GM12872 (cell line): Measurements from ENCODE around the gene PDXK.

Experiments used
- TF ChIP-seq, protein P1 (sequence below): IDR thresholded peaks from 3 replicates; pipeline ENCODE4 v1.5.1; 2011; ENCODE audit warnings: low read depth, mild to moderate bottlenecking, low read length, moderate library complexity; ENCODE audit not compliant: insufficient read depth

The PDXK gene

DNA sequence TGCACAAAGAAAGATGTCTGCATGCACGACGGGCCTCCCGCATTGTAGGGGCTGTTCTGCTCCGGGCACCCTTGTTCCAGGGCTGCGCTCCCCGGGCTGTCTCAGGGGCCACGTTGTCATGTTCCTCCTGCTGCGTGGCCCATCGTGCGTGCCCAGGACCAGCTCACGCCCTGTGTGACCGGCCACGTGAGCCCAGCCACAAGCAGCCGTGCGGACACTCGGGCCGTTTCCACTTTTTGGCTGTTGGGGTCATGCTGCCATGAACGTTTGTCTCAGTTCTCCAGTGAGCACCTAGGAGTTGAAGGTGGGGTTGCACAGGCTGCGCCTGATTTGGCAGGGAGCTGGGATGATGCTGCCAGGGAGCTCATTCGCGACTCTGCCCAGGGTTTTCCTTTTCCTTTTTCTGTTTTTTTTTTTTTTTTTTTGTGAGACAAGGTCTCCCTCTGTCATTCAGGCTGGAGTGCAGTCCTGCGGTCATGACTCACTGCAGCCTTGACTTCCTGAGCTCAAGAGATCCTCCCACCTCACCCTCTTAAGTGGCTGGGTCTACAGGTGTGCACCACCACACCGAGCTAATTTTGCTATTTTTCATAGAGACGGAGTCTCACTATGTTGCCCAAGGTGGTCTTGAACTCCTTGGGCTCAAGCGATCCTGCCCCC lies 17.4 kb downstream of the PDXK start:
- TF ChIP-seq, protein P1, sequence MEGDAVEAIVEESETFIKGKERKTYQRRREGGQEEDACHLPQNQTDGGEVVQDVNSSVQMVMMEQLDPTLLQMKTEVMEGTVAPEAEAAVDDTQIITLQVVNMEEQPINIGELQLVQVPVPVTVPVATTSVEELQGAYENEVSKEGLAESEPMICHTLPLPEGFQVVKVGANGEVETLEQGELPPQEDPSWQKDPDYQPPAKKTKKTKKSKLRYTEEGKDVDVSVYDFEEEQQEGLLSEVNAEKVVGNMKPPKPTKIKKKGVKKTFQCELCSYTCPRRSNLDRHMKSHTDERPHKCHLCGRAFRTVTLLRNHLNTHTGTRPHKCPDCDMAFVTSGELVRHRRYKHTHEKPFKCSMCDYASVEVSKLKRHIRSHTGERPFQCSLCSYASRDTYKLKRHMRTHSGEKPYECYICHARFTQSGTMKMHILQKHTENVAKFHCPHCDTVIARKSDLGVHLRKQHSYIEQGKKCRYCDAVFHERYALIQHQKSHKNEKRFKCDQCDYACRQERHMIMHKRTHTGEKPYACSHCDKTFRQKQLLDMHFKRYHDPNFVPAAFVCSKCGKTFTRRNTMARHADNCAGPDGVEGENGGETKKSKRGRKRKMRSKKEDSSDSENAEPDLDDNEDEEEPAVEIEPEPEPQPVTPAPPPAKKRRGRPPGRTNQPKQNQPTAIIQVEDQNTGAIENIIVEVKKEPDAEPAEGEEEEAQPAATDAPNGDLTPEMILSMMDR, result no peak

DNA sequence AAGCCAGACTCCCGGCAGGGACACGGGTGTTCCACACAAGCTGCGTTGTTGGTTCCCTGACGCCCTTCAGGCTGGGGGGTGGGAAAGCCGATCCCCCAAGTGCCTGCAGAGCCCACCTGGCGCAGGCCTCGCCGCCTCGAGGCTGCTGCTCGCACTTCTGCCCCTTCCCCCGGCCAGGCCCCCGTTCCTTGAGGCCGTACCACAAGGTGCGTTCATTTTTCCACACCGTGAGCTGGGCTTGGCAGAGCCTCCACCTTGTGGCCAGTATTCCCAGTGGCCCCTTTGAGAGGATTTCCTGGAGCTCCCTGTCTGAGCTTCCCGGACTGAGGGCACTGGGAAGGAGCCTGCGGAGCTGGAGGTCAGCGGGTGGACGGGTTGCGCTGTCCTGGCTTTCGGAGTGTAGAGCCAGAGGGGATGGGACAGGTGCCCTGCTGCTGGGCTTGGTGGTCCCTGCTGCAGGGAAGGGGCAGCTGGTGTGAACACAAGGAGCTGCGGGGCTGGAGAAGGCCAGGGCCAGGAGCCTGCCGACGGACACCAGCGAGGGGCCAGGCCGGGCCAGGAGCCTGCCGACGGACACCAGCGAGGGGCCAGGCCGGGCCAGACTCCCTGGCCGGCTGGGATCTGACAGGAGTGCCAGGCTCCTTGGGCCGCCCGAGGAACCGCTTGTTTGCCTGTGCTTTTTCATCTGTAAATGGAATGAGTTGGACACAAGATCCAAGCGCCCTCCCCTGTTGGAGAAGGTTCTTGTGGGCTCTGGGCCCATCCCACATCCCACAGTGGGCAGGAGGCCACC lies 18.4 kb downstream of the PDXK start:
- TF ChIP-seq, protein P1, result no peak

DNA sequence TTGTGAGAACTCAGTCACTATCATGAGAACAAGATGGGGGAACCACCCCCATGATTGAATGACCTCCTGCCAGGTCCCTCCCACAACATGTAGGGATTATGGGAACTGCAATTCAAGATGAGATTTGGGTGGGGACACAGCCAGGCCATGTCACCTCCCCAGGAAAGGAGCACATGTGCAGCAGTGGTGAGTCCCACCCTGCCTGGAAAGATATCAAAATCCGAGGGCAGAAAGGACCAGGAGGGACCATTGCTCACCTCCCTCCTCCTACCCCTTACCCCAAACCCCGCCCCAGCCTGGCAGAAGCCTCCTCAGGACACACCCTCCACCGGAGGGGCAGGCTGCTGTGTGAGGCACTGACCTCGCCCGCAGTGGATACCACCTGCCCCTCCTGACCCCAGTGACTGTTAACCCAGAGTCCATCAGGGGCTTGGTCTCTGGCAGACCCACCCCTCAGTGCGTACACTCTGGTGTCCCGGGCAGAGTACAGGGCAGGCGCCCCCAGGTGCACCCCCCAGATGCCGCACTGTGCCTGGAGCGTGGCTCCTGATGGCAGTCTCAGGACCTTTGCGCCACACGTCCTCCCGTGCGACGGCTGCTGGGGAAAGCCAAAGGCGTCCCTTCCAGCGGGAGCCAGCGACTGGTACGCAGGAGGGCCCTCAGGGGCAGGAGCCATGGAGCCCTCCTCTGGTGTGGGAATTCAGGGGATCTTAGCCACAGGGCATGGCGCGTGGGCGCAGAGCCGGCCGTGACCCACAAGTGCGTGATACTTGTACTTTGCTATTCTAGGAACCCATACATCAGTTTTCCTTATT lies 20.9 kb downstream of the PDXK start:
- TF ChIP-seq, protein P1, result no peak

DNA sequence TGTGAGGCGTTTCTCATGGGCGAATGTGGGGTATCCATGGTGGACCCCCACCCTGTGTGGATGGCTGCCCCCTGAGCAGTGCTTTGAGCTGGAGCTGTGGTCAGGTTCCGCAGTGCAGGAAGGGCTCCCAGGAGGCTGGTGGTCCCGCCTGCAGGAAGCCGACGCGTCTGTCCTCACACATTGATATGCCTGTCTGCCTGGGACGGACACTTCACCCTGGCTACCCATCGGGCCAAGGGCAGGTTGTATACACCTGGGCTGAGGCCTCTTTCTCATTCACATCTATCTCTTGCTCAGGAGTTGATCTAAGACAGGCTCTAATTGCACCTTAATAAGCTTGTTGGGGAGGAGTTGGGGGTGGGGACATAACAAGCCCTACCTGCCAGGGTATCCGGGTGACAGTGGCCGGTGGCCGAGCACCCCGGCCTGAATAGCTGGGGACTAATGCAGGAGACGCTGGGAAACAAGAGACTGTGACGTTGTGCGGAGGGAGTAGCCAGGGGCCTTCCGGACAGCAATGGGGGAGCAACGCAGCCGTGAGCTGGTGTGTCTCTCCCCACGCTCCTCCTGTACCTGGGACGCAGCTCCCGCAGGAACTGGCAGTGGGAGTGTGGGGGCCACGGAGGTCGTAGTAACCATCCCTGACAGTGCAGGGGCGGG lies 21.7 kb downstream of the PDXK start:
- TF ChIP-seq, protein P1, result no peak

GRCh38 chr21:43741423-43742096 lies 22.6 kb downstream of the PDXK start:
- TF ChIP-seq, protein P1, result no peak

DNA sequence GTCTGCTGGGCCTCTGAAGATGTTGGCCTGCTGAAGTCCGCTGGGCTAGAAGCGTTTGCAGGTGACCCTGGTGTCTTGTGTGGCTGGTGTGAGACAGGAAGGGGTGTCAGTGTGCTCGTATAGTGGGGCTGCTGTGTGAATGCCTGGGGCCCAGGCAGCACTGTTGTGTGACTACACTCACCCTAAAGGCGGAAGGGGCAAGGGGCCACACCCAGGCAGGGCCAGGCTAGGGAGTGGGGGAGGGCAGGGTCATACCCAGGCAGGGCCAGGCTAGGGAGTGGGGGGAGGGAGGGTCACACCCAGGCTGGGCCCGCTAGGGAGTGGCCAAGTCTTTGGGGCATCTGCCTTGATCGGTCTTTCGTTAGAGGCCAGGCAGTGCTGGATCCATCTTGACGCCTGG lies 25.0 kb downstream of the PDXK start:
- TF ChIP-seq, protein P1, result no peak

DNA sequence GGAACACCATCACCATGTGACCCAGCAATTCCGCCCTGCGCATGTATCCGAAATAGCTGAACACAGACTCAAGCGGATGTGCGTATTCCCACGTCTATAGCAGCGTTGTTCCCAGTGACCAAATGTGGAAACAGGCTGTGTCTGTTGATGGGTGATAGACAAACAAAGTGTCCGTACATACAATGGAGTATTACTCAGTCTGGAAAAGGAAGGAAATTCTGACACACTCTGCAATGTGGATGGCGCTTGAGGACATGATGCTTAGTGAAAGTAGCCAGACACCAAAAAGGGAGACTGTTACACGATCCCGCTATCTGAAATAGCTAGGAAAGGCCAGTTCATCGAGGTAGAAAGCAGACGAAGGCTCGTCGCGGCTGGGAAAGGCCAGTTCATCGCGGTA lies 25.8 kb downstream of the PDXK start:
- TF ChIP-seq, protein P1, result no peak
